Measurements from ENCODE around the gene MOGAT3.

The MOGAT3 gene

GRCh38 chr7:101159696-101160674 lies 40.9 kb downstream of the MOGAT3 start:
- DNase-seq: no peak

- no peak for DNase-seq
Observed at GRCh38 chr7:101156866-101157589, 43.8 kb downstream of the MOGAT3 start.

- DNase-seq: no peak
Observed at GRCh38 chr7:101156277-101156676, 44.6 kb downstream of the MOGAT3 start.

GRCh38 chr7:101155303-101155702 lies 45.5 kb downstream of the MOGAT3 start:
- DNase-seq: no peak

GRCh38 chr7:101154693-101155102 lies 46.1 kb downstream of the MOGAT3 start:
- no peak for DNase-seq

GRCh38 chr7:101153969-101154692 lies 46.7 kb downstream of the MOGAT3 start, which contains the start of gene AP1S1:
Gene AP1S1, plus strand, starts transcription at chr7:101154476. Its CDS starts 39 bp downstream, at chr7:101154515.
- peak; percentile 94 for DNase-seq

- no peak for DNase-seq
Observed at GRCh38 chr7:101151908-101152651, 48.8 kb downstream of the MOGAT3 start.
